Calu3 (cell line): ENCODE data around the gene CCDC3. TPM values are rescaled to one million over a fixed set of nuclear protein-coding genes. Genes with fewer than 3 reads are reported as not detected.

Experiments used
- Bru-seq: library from RNA; stranded (reverse); fragments of 400-500 nt; gene quantifications from one replicate; lab custom pipeline; 2021; lab: Mats Ljungman, UMichigan
- BruChase-seq, 2 experiments: library from RNA; stranded (reverse); fragments of 400-500 nt; gene quantifications; one replicate each; lab custom pipeline; 2021; lab: Mats Ljungman, UMichigan
- BruUV-seq: library from RNA; stranded (reverse); fragments of 400-500 nt; replicated peaks from 2 replicates; lab custom pipeline; 2021; lab: Mats Ljungman, UMichigan
- CTCF ChIA-PET: fragments of 300-600 bp; sonication (Branson Sonifier 250); formaldehyde crosslinking; loops from one replicate; lab custom pipeline; 2022; ENCODE audit warnings: antibody characterized with exemption; lab: Charles Lee
- DNase-seq: peaks from one replicate; pipeline ENCODE4 v3.0.0; 2022
- H3K27ac Mint-ChIP-seq: one replicate; pipeline ENCODE4 v1.8.0; 2022; ENCODE audit warnings: mixed read lengths; ENCODE audit not compliant: unreplicated experiment
- H3K27me3 Mint-ChIP-seq: one replicate; pipeline ENCODE4 v1.8.0; 2022; ENCODE audit warnings: mixed read lengths; ENCODE audit not compliant: unreplicated experiment
- H3K36me3 Mint-ChIP-seq: one replicate; pipeline ENCODE4 v1.8.0; 2022; ENCODE audit warnings: mild to moderate bottlenecking, moderate library complexity, mixed read lengths; ENCODE audit not compliant: insufficient read depth, unreplicated experiment
- H3K4me1 Mint-ChIP-seq: one replicate; pipeline ENCODE4 v1.8.0; 2022; ENCODE audit warnings: mild to moderate bottlenecking, low read depth, mixed read lengths; ENCODE audit not compliant: unreplicated experiment
- H3K4me3 Mint-ChIP-seq: one replicate; pipeline ENCODE4 v1.8.0; 2022; ENCODE audit warnings: mild to moderate bottlenecking, low read depth, moderate library complexity, mixed read lengths; ENCODE audit not compliant: unreplicated experiment
- H3K9me3 Mint-ChIP-seq: one replicate; pipeline ENCODE4 v1.8.0; 2022; ENCODE audit warnings: low read depth, mixed read lengths; ENCODE audit not compliant: unreplicated experiment
- intact Hi-C: fragments of 100-400 bp; cut with micrococcal nuclease; formaldehyde crosslinking; loops from one replicate; pipeline ENCODE4 v1.10.0; 2022; ENCODE audit not compliant: unreplicated experiment
- long read RNA-seq: library from polyadenylated mRNA; stranded (forward); transcript quantifications from one replicate; pipeline ENCODE4 v2.0.0, GENCODE V29; 2022
- total RNA-seq: library from RNA; stranded (reverse); gene quantifications from 2 replicates; pipeline ENCODE4 v1.2.3, GENCODE V29; 2022
- TF ChIP-seq, protein P1 (sequence below): fragments of 200-600 bp; IDR thresholded peaks from one replicate; pipeline ENCODE4 v1.8.0; 2022; ENCODE audit warnings: antibody characterized with exemption; ENCODE audit not compliant: unreplicated experiment

CCDC3 gene
- total RNA-seq (not detected in 2 replicates), Bru-seq, nascent RNA (percentile 12 among the genes with signal in this experiment), BruChase-seq, experiment 1, labeled RNA remaining after a 6-hour chase (percentile 13 among the genes with signal in this experiment), BruChase-seq, experiment 2, labeled RNA remaining after a 2-hour chase (percentile 15 among the genes with signal in this experiment)
- long read RNA-seq = 0 reads

GRCh38 chr10:13001041-13001886 lies at the start of gene CCDC3:
TSS of gene CCDC3 (minus strand) at chr10:13001713. CDS start at chr10:13001570, 143 bp downstream.
- Mint-ChIP-seq H3K9me3 (no peaks in the 10 kb centered on the region), H3K4me3 (no peak within 1 kb of the TSS), H3K4me1 (no peaks in the 10 kb centered on the region), H3K27me3 (peaks cover 97% of the 10 kb centered on the region), H3K36me3 (no peaks in the 10 kb centered on the region), H3K27ac (no peak within 1 kb of the TSS)
- CTCF ChIA-PET = interaction anchor here (0.6 kb wide), 2 partner anchors 84 to 431 kb away, joined by 4 read pairs; no protein-coding TSS in a partner anchor
- DNase-seq = no peak
- TF ChIP-seq, protein P1, sequence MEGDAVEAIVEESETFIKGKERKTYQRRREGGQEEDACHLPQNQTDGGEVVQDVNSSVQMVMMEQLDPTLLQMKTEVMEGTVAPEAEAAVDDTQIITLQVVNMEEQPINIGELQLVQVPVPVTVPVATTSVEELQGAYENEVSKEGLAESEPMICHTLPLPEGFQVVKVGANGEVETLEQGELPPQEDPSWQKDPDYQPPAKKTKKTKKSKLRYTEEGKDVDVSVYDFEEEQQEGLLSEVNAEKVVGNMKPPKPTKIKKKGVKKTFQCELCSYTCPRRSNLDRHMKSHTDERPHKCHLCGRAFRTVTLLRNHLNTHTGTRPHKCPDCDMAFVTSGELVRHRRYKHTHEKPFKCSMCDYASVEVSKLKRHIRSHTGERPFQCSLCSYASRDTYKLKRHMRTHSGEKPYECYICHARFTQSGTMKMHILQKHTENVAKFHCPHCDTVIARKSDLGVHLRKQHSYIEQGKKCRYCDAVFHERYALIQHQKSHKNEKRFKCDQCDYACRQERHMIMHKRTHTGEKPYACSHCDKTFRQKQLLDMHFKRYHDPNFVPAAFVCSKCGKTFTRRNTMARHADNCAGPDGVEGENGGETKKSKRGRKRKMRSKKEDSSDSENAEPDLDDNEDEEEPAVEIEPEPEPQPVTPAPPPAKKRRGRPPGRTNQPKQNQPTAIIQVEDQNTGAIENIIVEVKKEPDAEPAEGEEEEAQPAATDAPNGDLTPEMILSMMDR = no peak
- BruUV-seq = no TSS peak
- intact Hi-C loops = no loop called here

- Mint-ChIP-seq H3K36me3 (no peaks in the 10 kb centered on the region), H3K27me3 (peaks cover 89% of the 10 kb centered on the region), H3K4me1 (no peaks in the 10 kb centered on the region), H3K9me3 (no peaks in the 10 kb centered on the region), H3K27ac (no peak overlapping the region), H3K4me3 (no peak overlapping the region)
- no TSS peak for BruUV-seq
- intact Hi-C loops = no loop called here
- DNase-seq = no peak
- TF ChIP-seq, protein P1 = no peak
- CTCF ChIA-PET = interaction anchor here (0.6 kb wide), 1 partner anchor 241 kb away, joined by 4 read pairs; no protein-coding TSS in a partner anchor
Measured at GRCh38 chr10:13051126-13051694, 49.7 kb upstream of the CCDC3 start.

DNA sequence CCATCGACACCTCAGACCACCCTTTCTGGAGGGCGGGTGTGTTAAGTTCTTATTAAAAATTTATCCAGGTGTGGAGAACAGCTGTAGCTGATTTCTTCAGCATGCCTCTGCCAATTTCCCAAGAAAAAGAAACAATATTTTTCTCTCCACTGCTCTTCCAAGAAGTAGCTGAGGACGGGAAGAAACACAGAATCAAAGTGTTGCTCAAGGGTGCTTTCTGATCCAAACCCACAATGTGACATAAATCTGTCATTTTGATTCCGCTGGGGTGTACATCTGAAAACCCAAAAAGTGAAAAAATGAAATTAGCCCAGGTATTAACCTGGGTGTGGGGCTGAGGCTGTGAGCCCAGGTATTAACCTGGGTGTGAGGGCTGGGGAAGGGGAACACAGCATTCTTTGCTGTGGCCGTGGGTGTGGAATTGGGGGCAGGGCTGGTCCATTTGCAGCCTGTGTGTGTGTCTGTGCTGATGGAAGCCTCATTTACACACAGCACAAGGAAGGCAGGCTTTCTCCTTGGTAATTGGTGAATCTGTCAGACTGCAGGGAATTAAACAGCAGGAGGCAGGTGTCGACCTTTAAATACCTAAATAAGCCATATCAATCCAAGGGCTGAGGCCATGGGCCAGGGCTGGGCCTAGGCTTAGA lies 48.4 kb upstream of the CCDC3 start:
- no TSS peak for BruUV-seq
- no peaks in the 10 kb centered on the region for H3K9me3 Mint-ChIP-seq
- TF ChIP-seq, protein P1 = no peak
- CTCF ChIA-PET = interaction anchor here (0.6 kb wide), 2 partner anchors 19 to 40 kb away, joined by 3 to 4 read pairs; no protein-coding TSS in a partner anchor
- H3K27me3 Mint-ChIP-seq = peaks cover 77% of the 10 kb centered on the region
- DNase-seq = no peak
- H3K36me3 Mint-ChIP-seq = no peaks in the 10 kb centered on the region
- H3K4me3 Mint-ChIP-seq = no peak overlapping the region
- H3K27ac Mint-ChIP-seq = no peak overlapping the region
- no peaks in the 10 kb centered on the region for H3K4me1 Mint-ChIP-seq
- intact Hi-C loops = no loop called here

DNA sequence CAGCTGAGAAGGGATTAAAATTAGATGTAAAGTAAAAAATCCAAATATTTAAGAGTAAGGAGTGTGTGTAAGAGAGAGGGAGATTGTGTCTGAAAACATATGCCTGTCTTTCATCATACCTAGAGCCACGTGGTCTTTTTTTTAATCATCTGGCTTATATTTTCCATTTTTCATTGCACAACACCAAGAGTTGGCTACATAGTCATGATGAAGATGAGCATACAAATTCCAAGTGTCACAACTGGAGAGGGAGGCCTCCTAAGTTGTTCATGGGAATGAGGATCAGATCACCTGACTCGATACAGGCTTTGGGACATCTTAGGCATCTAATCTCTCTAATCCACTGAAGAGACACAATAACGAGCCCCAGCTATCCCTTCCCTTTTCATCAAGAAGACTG lies 47.2 kb upstream of the CCDC3 start:
- TF ChIP-seq, protein P1 = no peak
- H3K9me3 Mint-ChIP-seq = no peaks in the 10 kb centered on the region
- no peak overlapping the region for H3K27ac Mint-ChIP-seq
- H3K4me1 Mint-ChIP-seq = no peaks in the 10 kb centered on the region
- intact Hi-C loops = no loop called here
- peaks cover 66% of the 10 kb centered on the region for H3K27me3 Mint-ChIP-seq
- CTCF ChIA-PET = no interaction called here
- DNase-seq = no peak
- BruUV-seq = no TSS peak
- H3K4me3 Mint-ChIP-seq = no peak overlapping the region
- no peaks in the 10 kb centered on the region for H3K36me3 Mint-ChIP-seq
